Limb (tissue), 2 donors: Measurements from ENCODE around the gene MSRB2.
"Not testable (repeated sequence)": the region's sequence is repeated elsewhere in the genome, so short reads cannot be mapped to it uniquely, and the experiment has no call there.

Experiments used
- DNase-seq, 2 donors: peaks; one replicate each; pipeline ENCODE4 v3.0.0-alpha.2; 2016; ENCODE audit errors: extremely low spot score in 2 of 2

MSRB2 gene

DNA sequence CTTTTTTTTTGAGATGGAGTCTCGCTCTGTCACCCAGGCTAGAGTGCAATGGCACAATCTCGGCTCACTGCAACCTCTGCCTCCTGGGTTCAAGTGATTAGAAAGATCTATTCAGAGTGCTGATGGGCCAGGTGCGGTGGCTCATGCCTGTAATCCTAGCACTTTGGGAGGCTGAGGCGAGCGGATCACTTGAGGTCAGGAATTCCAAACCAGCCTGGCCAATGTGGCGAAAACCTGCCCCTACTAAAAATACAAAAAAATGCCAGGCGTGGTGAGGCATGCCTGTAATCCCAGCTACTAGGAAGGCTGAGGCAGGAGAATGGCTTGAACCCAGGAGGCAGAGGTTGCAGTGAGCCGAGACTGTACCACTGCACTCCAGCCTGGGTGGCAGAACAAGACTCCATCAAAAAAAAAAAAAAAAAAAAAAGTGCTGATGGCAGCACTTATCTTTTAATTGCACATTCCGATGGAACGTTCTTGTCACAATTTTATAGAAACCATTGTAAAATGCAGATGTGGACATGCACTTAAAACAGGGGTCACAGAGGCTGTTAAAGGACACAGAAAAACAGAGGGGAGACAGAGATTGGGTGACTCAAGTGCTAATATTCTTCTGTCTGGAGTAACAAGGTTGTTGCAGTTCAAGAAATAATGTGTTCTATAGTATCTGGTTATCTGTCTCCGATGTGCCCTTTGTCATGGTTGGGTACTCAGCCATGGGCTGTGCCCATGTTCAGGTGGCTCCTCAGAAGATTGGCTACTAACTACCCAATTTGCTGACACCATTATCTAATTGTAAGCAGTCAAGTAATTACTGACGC lies 25.1 kb upstream of the MSRB2 start:
- not testable (repeated sequence) for DNase-seq

DNA sequence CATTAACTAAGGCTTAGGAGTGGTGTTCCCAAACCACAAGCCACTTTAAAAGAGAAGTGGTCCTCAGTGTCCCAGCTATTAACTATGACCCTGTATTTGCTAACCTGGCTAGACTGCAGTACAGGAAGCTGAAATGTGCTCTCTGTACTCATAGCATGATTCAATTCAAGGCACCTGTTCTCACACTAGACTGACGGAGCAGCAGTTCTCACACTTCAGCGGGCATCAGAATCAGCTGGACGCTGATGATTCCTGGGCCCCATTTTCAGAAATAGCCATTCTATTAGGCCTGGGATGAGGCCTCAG lies 24.5 kb upstream of the MSRB2 start:
- DNase-seq: no peak

DNA sequence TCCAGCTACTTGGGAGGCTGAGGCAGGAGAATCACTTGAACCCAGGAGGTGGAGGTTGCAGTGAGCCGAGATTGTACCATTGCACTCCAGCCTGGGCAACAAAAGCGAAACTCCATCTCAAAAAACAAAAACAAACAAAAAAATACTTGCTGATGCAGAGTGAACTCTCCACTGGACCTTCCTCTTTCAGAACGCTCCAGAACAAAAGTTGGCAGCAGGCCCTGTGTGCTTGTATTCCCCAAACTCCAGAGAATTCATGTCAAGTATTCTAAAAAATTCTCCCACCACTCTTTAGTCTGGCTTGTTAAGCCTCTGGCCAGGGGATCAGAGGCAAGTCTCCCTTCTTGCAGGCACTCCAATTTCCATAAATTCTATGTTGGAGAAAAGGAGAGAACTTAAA lies 22.8 kb upstream of the MSRB2 start:
- DNase-seq: not testable (repeated sequence)

DNA sequence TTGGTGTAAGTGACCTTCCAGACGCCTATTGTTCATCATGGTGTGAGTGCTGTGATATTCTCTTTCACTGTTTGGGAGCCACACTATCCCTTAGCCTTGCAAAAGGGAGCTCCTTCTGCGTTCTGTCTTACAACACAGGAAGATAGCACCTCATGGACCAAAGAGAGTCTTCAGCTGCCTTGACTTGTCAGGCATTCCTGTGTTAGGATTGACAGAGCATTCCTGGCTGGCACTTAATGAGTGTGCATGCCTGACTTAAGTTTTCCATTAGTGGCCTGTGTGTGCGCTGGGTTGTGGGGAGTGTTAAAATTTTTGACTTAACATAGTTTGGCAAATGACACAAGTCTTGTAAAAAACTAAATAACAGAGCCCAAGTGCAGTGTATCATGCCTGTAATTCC lies 21.9 kb upstream of the MSRB2 start:
- no peak for DNase-seq

DNA sequence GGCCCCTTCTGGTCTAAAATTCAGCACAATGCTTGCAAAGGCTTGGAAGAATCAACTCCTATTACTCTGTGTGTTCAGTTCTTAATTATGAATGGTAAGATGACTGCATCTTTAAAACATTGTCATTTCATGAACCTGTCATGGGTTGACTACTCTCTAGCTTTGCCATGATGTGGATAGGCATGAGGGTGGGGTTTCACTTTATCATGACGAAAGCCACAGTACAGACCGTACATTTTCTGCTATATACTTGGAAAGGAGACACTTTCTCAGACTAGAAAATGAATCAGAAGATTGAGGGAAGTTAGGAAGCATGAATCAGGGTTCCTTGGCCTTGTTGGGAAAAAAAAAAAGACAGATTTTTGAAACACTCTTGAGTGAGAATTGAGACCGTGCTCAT lies 19.7 kb upstream of the MSRB2 start:
- DNase-seq: no peak

DNA sequence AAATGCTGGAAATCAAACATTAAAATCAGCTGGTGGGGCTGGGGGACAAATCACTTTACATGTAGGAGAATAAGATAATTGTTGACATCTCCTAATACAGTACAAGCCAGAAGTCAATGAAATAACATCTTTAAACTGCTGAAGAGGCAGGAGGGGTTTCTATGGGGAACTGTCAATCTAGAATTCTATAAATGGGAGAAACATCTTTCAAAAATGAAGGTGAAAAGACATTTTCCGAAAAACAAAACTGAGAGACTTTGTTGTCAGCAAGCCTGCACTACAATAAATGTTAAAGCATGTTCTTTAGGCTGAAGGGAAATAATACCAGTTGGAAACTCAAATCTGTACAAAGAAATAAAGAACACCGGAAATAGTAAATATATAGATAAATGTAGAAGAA lies 17.3 kb upstream of the MSRB2 start:
- no peak for DNase-seq

DNA sequence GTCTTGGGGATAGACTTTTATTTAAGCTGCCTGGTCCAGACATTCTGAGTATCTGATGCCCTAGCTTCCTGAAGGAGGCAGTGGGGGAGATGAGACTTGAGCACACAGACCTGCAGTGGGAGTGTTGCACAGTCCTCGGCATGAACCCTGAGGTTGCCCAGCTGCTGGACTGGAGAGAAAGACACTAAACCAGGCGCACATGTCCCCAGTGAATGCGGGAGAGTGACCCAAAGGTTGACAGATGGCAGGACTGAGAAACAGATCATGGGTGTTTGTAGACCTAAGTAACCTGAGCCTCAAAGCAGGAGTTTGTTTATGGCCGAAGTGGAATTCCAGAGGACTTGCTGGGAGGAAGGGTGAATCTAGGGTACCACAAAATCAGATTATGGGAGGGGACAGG lies 15.7 kb upstream of the MSRB2 start:
- DNase-seq: no peak

DNA sequence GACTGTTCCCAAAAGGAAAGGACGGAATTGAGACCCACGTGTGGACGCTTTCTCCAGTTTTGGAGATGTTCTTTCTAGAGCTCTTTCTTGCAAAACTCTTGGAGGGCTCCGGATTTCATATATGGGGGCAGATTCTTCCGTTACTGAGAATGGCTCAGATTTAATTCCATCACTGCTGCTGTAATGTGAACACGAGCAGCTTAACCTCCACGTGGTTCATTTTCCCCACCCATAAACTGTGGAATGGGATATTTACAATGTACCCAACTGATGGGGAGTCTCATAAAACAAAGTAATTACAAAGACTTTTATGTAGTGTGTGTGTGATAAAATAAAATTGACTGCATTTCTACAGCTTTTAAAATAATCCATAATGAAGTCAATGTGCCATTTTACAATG lies 15.1 kb upstream of the MSRB2 start:
- no peak for DNase-seq

DNA sequence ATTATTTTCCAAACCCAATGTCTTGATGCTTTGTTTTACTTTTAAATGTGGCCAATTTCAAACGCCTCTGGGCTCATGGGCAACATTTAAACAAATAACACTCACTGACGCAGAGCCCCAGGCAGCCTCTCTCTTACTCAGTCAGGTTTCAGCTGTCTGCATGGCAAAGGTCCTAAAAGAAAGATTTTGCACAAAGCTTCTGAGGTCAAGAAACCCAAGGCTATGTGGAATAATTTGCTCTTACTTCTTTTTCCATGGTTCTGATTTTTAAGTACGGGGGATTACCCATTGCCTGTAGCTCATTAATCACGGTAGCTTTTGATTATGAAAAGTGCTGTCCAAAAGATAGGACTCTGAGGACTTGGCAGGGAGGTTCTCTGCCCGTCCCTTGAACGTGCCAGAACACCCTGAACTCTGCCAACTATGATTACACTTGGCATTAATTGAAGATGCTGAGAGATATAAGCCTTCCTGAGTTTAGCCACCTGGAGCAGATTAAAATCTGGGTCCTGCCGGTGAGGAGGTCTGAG lies 14.1 kb upstream of the MSRB2 start:
- no peak for DNase-seq

DNA sequence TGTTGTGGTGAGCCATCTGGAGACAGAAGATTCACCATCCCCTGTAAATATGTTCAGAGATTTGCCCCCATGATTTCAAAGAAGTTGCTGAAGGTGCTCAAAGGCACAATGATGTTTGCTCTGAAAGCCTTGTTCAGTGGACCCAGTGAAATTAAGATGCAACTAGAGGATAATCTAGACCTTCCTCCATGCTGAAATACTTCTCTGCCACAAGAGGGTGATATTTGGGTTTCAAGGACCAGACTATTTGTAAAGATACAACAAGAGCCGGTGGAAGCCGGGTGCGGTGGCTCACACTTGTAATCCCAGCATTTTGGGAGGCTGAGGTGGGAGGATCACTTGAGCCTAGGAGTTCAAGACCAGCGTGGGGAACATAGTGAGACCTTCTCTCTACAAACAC lies 13.5 kb upstream of the MSRB2 start:
- DNase-seq: no peak

DNA sequence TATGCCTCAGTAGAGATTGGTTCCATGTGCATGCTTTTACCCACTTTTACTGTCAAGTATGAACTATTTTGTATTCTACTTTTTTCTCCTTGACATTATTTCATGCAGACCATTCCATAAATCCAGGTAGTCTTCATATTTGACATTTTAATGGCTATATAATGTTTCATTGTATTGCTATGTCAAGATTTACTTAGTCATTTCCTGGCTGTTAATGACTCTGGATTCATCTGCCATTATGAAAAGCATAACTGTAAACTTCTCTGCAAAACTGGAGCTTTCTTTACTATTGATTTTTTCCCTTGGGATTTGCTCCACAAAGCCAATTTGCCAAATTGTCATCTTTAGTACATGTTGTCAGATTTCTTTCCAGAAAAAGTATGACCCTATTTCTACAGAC lies 6.8 kb upstream of the MSRB2 start:
- no peak for DNase-seq

DNA sequence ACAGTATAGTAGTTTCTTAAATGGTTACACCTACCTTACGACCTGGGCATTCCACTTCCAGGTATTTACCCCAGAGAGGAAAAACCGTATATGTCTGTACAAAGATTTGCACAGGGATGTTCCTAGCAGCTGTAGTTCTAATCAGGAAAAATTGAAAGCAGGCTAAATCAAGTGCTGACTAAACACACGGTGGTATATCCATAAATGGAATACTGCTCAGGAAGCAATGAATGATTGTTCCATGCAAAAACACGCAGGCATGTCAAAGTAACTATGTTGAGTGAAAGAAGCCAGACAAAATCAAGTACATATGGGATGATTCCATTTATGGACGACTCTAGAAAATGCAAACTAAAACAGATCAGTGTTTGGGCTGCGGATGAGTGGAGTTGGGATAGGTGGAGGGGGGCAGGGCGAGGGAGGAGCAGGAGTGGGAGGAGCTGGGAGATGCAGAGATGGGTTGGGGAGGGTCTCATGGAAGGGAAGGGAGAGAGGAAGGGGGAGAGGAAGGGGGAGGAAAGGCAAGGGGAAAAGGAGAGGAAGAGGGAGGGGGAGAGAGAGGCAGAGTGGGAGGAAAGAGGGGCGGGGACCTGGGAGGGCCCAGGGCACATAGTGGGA lies 484 bp upstream of the MSRB2 start:
- DNase-seq: no peak

DNA sequence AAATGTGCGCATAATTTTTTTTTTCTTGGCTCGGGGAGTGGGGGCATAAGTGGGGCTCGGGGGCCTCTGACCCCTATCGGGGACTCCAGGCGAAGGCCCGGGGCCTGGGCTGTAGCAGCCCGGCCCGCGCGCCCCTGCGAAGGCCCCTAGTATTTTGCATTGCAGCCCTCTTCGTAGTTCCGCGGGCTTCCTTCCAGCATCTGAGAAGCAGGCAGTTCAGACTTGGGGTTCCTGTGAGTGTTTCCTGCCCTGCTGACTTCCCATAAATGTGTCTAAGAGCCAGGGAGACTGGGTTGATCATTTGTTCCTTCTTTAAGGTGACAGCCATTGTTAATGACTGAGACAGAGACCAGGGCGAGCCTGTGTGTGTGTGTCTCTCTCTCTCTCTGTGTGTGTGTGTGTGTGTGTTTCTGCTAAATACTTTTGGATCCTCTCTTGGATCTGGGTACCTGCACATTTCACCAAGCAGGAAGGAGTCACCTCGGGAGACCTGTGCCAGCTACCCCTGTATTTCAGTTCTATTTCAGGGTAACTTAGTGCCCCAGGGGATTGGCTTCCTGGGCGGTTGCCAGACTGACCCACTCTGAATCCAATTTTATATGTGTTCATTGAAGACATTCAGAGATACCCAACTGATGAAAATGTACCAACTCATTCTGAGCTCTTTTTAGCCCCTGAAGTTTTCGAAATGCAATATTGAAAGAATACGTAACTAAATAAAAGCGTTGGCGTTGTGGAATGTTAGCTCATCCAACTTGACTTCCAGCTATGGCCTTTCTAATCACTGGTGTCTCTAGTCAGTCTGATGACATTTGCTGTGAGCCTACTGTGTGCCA lies 805 bp downstream of the MSRB2 start:
- peak; percentile 75 to 84 for DNase-seq

DNA sequence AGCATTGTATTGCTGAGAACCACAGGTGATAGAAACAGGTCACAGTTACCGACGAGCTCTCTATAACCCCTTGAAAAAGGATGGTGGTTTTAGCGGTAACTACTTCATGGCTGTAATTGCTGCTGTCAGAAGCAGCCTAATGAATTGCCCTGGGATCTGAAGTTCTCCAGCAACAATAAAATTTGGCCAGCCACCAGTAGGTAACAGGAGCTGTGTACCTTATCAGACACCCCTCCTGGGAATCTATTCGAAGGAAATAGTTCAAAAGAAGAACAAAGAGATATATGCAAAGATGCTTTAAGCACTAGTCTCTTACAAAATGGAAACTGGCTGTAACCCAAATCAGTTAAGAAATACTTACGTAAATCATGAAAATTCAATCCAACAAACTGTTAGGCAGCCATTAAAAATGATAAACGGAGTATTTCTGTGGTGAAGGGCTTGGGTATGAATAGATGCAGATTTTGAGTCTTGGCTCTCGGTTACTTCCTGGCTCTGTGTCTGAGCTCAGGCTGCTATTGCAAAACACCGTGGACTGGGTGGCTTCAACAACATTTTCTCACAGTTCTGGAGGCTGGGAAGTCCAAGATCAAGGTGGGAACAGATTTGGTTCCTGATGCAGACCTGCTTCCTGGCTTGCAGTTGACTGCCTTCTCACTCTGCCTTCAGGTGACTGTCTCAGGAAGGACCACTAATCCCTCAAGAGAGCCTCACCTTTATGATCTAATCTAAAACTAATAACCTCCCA lies 1.6 kb downstream of the MSRB2 start:
- no peak for DNase-seq

DNA sequence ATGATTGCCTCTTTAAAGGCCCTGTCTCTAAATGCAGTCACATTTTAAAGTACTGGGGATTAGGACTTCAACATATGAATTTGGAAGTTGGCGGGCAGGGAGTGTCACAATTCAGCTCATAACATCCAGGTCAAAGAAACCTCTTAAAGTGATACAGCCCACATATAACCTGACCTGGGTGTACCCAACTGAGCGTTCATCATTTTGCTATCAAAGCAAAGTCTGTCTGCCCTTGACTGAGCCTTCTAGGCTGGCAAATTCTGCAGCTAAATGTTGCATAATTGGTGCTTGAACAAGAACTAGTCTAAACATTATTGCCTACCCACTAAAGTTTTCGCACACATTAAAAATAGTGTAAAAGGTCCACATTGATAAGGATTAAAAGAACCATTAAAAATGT lies 3.7 kb downstream of the MSRB2 start:
- no peak for DNase-seq

DNA sequence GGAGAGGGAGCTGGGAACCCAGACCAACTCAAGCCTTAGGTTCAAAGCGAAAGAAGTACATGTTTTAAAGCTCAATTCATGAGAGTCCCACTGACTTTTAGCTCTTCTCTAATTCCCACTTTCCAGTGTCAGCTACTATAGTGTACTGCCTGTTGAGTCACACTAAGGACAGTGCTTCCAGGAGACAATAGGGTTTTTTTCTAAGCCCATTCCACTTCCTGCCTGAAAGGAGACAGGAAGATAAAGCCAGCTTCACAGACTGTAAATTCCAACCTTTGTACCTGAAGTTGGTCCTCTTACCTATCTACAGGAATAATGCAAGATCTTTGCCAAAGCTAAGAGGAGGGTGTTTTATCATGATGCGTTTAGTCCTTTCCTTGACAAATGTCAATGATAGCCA lies 4.4 kb downstream of the MSRB2 start:
- DNase-seq: no peak

DNA sequence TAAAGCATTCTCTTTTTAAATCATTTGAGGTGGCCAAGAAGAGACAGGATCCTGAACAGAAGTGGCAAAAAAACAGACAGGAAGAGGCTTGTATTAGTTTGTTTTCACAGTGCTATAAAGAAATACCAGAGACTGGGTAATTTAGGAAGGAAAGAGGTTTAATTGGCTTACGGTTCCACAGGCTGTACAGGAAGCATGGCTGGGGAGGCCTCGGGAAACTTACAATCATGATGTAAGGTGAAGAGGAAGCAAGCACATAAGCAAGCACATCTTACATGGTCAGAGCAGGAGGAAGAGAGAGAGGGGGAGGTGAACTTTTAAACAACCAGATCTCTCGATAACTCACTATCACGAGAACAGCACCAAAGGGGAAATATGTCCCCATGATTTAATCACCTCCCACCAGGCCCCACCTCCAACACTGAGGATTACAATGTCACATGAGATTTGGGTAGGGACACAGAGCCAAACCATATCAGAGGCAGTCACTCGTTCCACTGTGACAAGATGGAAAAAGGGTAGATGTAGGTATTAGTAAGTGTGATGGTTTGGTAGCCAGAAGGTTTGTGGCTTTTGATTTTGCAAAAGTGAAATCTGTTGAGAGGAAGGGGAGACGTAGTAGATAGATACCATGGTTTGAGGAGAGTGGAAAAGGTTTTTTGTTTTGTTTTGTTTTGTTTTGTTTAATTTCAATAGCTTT lies 5.1 kb downstream of the MSRB2 start:
- DNase-seq: no peak

DNA sequence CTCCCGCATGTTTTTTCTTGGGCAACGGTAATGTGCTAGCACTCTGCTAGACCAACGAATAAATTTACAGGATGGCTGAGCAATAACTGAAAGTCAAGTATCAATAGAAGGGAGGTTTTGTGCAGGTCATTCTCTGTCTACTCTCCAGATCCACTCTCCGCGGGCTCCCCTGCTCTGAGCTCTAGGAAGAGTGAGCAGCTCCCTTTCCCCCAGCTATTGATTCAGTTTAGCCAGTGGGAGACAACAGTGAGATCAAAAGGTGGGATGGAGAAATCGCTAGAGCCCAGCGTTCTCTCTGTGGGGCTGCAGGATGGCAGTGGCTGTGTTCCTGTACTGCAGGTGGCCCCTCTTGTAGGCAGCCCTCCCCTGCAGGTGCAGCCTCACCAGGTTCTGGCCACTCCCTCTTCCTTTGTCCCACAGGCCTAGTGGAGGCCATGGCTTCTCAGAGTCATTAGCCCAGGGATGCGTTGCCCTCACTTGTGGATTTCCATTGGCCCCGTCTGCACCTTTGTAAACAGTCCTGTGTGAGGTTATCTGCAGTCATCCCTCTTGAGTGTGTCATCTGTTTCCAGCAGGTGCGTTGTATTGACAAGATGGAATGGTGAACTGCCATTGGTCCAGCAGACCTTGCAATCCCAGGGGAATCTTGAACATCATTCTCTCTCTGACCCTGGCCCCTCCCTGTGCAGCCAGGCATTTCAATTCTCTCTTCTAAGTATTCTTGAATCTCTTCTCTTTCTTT lies 11.1 kb downstream of the MSRB2 start:
- no peak for DNase-seq

DNA sequence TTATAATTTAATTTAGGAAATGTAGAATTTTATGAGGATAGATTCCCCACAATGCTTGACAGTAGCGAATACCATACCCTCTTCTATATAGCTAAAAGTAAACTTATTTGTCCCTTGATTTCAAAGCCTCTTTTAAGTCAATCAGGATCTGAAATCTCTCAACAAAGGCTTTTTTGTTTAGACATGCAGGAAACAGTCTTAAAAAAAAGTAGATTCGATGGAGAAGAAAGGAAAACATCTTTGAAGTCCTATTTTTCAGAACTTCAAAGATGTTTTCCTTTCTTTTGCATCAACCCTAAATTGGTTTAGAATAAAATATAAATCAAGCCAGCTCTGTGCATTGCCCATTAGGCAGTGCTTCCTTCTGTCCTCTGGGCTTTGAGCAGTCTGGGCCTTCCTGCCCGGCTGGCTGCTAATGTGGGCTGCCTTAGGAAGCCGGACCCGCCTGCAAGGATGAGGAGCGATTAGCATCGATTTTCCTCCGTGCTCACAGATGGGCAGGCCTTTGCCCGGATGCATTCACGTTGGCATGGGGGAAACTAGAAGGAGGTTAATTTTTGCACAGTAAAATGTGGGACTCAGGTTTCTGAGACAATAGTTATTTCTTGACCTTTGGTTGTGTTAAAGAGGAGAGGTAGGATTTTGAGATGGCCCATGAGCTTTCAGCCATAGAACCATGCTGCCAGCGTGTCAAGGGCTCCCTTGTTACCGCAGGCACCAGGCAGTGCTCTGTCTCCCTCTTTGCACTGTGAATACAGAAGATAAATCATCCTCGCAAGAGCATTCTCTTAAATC lies 15.5 kb downstream of the MSRB2 start:
- no peak for DNase-seq
